GM21526 (cell line): ENCODE measurements around the gene PPCDC.

Experiments
- ATAC-seq: cut with Tn5 transposase; IDR thresholded peaks from one replicate; pipeline ENCODE4 v1.9.1; 2021; ENCODE audit warnings: moderate library complexity; ENCODE audit not compliant: unreplicated experiment, low FRiP score

The PPCDC gene

DNA sequence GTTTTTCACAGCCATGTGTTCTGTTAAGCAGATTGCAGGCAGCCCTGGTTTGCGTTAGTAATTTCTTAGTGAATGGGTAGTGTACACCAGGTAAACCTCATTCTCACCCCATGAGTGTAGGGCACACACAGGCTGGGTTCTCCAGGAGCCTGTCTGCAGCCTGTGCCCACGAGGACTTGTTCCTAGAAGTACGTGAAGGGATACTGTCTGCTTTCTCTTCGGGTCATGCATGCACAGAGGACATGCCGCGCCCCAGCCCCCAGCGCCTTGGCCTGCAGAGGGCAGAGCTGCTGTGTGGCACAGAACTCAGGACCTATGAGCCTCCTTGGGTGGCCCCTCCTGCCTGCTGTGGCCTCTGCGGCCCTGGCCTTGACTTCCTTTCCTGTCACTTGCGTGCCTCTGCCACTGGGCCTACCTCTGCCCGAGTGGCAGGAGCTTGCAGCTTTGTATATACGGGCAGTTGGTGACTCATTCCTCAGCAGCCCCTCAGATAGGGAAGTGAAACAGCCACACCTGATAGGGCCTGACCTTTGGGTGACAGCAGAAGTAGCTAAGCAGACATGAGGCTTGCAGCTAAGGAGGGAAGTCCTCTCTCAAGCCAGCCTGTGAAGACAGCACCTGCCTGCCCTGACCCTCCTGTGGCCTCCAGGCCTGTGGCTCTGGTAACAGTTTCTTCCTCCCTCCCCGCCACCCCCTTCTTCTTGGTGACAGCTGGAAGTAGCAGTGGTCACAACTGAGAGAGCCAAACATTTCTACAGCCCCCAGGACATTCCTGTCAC lies 19.5 kb downstream of the PPCDC start:
- peak; percentile 69 for ATAC-seq

DNA sequence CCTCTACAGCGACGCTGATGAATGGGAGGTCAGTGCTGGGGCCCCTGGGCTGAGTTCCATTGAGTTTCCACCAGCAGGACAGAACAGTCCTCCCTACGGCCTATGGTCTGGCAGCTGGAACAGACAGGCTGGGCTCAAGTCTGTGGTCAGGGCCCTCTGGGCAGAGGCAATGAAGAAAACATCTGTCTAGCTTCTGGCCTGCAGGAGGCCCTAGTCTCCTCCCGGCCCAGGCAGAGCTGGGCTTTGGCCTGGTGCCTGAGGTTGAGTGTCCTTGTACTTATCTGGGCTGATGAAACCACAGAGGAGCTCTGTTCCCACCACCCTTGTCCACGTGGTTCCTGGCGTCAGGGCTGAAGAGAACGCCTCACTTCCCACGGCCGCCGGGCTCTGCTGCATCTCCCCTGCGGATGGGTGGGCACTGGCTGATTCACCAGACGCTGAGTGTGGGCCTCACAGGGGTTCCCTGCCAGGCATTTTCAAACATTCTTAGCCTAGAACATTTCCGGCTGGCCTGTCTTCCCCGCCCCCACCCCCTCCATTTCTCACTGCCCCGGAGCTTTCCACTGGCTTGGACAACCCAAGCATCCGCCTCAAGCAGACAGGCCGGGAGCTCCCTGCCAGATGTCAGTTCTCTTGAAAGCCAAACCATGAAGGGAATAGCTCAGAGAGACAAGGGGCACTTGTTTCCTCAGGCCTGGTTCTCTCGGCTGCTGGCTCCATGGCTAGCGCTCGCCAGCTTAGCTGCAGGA lies 20.3 kb downstream of the PPCDC start:
- ATAC-seq = peak; percentile 9

DNA sequence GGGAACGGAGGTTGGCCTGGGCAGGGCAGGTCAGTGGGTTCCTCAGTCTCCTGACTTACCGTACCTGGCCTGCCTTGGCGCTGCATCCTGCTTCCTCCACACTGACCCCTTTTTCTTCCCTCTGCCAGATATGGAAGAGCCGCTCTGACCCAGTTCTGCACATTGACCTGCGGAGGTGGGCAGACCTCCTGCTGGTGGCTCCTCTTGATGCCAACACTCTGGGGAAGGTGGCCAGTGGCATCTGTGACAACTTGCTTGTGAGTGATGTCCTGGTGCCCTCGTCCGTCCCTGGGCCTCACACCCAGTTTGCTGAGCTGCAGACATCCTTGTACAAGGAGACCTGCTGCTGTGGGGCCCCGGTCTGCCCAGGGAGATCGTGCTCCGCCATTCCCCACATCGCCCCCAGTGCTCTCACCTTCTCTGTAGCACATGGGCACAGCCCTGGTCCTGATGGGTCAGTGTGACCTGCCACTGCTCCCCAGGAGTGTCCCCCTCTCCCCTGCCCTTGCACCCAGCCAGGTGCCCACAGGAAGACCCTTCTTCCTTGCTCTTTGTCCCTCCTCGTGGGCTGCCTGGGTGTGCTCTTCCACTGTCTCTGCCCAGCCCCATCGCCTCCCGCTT lies 21.0 kb downstream of the PPCDC start:
- ATAC-seq = no peak

DNA sequence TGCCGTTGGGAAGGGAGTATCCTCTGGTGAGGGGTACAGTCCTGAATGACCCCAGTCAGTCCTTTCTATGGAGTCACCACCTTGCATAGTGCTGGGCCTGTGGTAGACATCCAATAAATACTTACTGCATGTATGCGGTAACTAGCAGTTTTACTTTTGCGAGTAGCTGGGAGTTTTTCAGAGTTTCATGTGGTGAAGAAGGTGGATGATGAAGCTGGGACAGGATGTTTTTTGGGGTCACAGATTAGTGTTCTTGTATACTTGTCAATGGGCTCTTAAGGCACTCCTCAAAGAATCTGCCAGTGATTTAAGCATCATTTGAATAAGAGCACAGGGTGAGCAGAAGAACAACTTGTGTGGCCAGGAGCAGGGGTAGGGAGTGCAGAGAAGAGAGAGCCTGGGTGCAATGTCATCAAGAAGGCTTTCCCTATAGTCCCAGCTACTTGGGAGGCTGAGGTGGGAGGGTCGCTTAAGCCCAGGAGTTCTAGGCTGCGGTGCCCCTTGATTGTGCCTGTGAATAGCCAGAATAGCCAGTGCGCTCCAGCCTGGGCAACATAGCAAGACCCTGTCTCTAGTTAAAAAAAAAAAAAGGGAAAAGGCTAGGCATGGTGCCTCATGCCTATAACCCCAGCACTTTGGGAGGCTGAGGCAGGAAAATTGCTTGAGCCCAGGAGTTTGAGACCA lies 22.1 kb downstream of the PPCDC start:
- no peak for ATAC-seq

DNA sequence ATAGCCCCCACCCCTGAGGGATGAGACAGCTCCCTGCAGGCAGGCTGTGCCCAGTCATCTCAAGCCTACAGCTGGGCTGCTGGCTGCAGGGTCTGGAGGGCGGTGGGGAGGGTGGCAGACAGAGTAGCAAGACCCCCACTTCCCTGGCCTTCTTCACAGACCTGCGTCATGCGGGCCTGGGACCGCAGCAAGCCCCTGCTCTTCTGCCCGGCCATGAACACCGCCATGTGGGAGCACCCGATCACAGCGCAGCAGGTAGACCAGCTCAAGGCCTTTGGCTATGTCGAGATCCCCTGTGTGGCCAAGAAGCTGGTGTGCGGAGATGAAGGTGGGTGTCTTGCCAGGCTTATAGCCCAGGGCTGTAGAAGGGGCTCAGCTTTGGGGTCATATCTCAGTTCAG lies 25.0 kb downstream of the PPCDC start:
- no peak for ATAC-seq

DNA sequence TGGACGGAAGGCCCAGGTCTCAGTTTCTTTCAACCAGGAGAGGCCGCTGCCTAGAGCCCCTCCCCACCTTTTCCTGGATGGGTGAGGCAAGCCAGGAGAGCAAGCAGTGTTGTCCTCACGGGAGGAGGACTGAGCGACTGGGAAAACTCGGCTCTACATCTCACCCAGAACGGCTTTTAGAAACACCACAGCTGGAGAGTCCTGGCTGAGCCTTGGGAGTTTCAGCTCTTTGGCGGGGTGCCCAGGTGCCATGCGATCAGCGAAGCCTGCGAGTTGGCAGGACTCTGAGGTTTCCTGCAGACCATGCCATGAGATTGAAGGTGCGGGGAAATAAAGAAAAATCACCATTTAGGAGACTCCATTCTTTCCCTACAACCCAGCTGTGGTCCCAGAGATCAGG lies 26.0 kb downstream of the PPCDC start:
- ATAC-seq = no peak

DNA sequence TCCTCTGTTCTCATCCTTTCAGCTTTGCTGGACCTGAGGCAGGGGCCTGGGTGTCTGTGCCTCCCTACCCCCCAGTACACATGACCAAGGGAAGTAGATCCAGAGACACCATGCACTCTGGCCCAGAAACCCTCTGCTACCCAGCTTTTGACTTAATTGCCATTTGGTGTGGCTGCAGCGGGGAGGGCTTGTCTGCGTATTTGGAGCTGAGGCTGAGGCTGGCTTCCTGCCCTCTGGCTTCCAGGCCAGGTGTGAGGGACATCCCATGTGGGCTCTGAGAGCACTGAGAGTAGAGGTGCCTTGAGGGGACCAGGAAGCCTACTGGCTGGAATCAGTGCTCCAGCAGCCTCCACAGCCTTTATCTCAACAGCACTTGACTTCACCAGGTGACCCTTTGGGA lies 26.9 kb downstream of the PPCDC start:
- no peak for ATAC-seq

DNA sequence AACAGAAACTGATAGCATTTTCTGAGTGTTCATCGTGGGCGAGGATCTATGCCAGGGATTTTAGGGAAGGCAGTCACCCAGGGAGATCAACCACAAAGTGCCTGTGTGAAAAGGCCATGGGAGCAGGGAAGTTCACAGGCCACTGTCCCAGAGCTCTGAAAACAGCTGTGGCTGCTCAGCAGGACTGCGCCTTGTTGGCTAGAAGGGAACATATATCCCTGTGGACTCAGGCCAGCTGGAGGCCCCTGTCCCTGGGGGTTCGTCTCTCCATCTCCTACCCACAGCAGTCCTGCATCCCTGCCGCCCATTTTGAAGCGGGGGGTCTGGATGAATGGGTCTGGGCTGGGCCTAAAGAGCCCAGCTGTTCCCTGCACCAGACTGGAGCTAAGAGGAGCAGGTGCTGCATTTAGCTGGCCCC lies 27.8 kb downstream of the PPCDC start:
- ATAC-seq = no peak

DNA sequence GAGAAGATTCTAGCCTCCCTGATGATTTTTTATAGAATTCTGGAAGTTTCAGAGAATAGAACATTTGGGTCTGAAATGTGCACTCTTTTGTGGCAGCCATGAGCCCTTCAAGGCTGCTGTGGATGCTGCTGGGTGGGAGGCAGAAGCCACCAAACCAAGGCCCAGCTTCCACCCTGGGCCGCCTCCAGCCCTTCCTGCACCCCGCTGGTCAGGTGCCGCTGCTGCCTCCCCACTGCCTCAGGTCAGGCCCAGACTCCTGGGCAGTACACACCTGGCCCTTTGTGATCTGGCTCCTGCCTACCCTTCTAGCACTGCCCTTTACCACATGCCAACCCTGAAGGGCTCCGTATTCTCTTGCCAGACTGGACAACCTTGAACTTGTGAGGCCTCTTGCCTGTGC lies 28.3 kb downstream of the PPCDC start:
- no peak for ATAC-seq

DNA sequence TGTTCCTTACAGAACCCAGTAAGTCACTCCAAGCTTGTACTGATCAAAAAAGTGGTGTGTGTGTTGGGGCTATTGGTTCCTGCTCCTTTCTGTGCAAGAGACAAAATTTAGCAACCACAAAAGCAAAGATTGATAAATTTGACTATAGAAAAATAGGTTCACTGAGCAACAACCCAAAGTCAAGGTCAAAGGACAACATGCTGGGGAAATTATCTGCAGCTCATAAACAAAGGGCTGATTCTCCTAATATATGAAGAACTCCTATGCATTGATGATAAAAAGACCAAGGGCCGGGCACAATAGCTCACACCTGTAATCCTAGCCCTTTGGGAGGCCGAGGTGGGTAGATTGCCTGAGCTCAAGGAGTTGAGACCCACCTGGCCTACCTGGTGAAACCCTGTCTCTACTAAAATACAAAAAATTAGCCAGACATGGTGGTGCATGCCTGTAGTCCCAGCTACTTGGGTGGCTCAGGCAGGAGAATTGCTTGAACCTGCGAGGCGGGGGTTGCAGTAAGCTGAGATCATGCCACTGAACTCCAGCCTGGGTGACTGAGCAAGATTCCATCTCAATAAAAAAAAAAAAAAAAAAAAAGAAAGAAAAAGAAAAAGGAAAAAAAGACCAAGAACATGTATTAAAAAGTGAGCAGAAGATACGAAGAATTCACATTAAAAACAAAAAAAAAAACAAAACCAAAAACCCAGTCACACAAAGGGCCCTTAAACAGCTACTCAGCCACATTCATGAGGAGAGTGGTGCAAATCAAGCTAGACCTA lies 29.8 kb downstream of the PPCDC start:
- ATAC-seq = no peak

DNA sequence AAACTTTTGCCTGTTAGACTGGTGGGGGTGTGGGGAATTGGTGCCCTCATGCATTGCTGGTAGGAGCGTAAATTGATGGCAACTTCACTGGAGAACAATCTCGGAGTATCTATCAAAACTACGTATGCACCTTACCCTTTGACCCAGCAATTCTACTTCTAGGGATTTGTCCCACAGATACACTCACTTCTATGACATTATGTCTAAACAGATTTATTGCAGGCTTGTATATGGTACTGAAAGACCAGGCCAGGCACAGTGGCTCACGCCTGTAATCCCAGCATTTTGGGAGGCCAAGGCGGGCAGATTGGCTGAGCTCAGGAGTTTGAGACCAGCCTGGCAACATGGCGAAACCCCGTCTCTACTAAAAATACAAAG lies 30.3 kb downstream of the PPCDC start:
- no peak for ATAC-seq

DNA sequence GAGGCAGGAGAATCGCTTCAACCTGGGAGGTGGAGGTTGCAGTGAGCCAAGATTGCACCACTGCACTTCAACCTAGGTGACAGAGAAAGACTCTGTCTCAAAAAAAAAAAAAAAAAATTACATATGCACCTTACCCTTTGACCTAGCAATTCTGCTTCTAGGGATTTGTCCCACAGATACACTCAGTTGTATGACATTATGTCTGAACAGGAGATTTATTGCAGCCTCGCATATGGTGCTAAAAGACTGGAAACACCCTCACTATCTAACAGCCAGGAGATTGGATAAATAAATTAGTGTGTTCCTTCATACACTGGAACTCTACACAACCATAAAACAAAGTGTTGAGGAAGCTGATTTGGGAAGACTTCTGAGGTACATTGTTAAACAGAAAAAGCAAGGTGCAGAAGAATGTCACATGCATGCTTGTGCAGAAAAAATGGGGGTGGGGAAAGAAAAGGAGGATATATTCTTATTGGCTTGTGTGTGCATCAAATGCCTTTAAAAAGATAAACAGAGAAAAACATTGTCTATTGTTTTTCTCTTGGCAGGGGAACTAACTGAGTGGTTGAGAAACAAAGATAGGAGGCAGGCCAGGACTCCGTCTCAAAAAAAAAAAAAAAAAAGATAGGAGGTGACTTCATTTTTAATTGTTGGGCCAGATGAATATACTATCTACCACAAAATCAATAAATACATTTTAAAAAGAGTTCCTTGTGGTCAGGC lies 30.9 kb downstream of the PPCDC start:
- ATAC-seq = no peak

DNA sequence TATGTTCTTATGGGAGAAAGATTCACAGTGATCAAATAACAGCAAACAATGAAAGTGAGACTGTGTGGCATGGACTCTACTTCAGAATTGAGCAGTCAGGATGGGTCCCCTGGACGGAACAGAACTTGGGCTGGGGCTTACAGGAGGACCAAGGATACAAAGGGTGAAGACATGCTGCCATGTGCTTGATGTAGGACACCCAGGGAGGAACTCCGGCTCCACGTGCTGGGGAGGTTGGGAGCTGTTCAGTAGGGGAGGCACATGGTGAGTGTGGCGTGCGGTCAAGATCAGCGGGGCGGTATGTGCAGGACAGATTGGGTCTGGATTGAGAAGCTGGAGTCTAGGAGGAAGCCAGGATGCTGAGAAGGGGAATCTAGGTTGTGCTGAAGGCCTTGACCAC lies 32.6 kb downstream of the PPCDC start:
- no peak for ATAC-seq

DNA sequence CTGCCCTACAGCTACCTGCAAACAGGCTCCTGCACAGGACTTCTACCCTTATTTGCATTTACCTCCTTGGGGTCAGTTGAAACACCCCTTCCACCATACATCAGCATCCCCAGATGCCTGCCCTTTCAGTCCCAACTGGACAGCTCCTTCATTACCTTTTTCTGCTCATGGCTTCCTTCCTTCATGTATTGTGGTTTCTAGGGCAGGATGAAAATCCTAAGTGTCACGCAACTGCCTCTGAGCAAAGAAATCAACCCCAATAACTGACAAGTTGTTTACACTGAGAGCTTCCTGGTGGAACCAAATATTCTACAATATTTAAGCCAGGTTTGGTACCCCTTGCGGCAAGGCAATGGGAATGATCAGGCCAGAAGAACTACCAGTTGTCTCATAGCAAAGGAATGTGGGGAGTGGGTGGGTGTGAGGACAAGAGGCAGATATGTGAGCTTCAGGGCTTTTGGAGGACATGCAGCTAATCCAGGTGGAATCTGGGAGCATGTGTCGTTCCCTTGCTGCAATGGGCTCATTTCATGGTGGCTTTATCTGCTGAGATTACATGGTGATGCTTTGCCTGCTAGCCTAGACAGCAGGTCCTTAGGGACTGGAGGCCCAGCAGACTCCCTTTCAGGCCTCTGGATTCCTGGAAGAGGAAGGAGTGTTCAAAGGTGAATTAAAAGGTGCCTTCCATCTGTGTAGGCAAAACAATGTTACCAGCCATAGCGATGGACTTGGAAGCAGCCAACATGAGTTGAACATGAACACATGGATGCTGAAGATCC lies 34.9 kb downstream of the PPCDC start:
- ATAC-seq = no peak

DNA sequence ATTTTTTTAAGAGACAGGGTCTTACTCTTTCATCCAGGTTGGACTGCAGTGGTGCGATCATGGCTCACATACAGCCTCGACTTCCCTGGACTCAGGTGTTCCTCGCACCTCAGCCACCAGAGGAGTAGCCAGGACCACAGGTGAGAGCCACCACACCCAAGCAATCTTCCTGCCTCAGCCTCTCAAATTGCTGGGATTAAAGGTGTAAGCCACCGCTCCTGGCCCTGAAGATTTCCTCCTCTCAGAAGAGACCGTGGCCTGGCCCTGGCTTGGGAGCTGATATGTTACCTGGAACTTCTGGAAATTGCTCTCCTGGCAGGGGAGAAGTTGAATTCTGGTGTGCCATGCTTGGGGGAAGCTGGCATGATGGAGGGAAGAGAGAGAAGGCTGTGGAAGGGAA lies 36.2 kb downstream of the PPCDC start:
- no peak for ATAC-seq

DNA sequence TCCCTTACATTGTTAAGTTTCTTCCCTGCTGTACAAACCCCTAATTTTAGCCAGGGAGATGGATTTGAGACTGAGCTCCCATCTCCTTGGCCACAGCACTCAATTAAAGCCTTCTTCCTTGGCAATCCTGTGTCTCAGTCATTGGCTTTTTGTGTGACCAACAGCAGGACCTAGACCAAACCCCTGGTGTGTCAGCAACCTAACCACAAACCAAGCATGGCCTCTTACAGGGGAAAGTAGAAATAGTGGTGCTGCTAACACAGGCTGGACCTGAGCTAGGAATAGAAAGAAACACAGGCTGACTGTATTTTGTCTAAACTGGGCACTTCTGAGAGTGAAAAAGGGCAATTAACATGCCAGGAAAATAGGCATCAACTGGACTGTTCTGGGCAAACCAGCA lies 37.9 kb downstream of the PPCDC start:
- no peak for ATAC-seq

DNA sequence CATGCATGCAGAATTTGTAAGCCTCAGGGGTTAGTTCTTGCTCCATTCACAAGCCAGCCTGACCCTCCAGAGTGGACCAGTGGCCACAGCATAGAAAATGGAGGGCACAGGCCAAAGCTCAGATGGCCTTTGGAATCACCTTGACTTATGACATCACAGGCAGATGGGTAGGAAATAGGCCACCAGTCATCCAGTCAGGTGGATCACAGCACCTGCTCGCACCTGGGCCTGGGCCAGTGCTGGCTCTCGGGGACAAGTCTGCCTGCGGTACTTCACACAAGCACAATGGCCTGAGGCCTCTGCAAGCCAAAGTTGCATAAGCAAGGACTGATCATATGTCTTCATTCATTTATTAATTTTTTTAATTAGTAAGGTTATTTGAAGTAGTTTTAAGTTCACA lies 39.3 kb downstream of the PPCDC start:
- no peak for ATAC-seq

DNA sequence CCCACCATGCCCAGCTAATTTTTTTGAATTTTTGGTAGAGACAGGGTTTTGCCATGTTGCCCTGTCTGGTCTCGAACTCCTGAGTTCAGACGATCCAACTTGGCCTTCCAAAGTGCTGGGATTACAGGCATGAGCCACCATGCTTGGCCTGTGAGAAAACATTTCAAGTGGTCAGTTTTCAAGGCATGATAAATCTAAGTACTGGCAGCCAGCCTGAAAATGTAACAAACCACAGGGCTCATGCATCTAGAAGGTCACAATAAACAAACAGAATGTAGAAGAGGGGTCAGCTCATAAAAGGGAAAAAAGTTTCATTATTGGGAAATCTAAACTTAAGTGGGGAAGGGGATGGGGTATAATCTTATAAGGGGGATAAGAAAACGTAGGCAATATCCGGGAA lies 39.9 kb downstream of the PPCDC start:
- ATAC-seq = no peak

DNA sequence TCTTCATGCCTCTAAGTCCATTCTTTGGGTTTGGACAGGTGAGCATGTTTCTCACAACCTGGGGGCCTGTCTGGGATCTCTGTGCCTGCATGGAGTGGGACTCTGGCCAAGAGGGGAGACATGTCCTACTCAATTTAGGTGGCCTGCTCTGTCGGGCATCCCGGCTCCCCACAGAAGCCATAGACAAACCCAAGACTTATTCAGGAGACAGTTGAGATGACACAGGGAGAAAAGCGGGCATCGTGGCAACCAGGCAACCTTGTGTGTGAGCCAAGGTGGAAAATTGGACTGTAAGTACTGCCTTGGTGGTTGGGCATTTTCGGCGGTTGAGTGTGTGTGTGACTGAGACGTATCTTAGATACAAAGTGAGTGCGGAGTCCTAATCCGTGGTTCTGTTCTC lies 40.5 kb downstream of the PPCDC start:
- no peak for ATAC-seq
